Bronchial epithelial cell (primary cell): ENCODE data around the gene CACNG7. TPM values are rescaled to one million over a fixed set of nuclear protein-coding genes. Genes with fewer than 3 reads are reported as not detected.
A peak's percentile ranks its signal among the peaks of the same experiment; 100 is the strongest.

Source experiments
- DNase-seq: peaks from one replicate; pipeline ENCODE4 v3.0.0-alpha.2; 2010; ENCODE audit warnings: low read depth
- FAIRE-seq: peaks from 2 replicates; lab custom pipeline; 2011; peaks lifted over from hg19 to GRCh38; lab: Jason Lieb, UNC
- H3K27me3 ChIP-seq: 2 replicates; pipeline ENCODE4 v1.5.1; 2011; ENCODE audit warnings: low read length; ENCODE audit not compliant: control insufficient read depth, insufficient read depth
- H3K36me3 ChIP-seq: 2 replicates; pipeline ENCODE4 v1.5.1; 2011; ENCODE audit warnings: low read length; ENCODE audit not compliant: control insufficient read depth, insufficient read depth
- H3K4me3 ChIP-seq: 2 replicates; pipeline ENCODE4 v1.5.1; 2011; ENCODE audit warnings: mild to moderate bottlenecking, low read depth, low read length, control low read depth
- CTCF ChIP-seq: IDR thresholded peaks from 2 replicates; pipeline ENCODE4 v1.5.1; 2011; ENCODE audit warnings: mild to moderate bottlenecking, moderate library complexity, low read length, control low read depth, inconsistent platforms; ENCODE audit not compliant: insufficient read depth, severe bottlenecking
- total RNA-seq: library from RNA; depleted of rRNA; stranded (reverse); fragments of >200 nt; gene quantifications from 2 replicates; pipeline ENCODE4 v1.2.1, GENCODE V29; 2014

The CACNG7 gene
- total RNA-seq, 1 donor from 2014 or later = not detected

GRCh38 chr19:53927739-53928138, 18.7 kb downstream of the CACNG7 start:
- TF ChIP-seq CTCF = no peak
- Histone ChIP-seq H3K36me3 (no peaks in the 10 kb centered on the region), H3K4me3 (no peak overlapping the region), H3K27me3 (no peaks in the 10 kb centered on the region)
- DNase-seq = peak; percentile 29
- no peak for FAIRE-seq

- no peak for TF ChIP-seq CTCF
- Histone ChIP-seq H3K36me3 (no peaks in the 10 kb centered on the region), H3K4me3 (no peak overlapping the region), H3K27me3 (no peaks in the 10 kb centered on the region)
- FAIRE-seq = no peak
- DNase-seq = no peak
Measured at GRCh38 chr19:53936029-53936428, 27.0 kb downstream of the CACNG7 start.

- no peak for TF ChIP-seq CTCF
- H3K27me3 ChIP-seq = no peaks in the 10 kb centered on the region
- DNase-seq (no peak), FAIRE-seq (no peak)
- H3K36me3 ChIP-seq = no peaks in the 10 kb centered on the region
- no peak overlapping the region for H3K4me3 ChIP-seq
Measured at GRCh38 chr19:53942001-53942786, 33.1 kb downstream of the CACNG7 start.

GRCh38 chr19:53944416-53944815, 35.3 kb downstream of the CACNG7 start:
- no peaks in the 10 kb centered on the region for H3K36me3 ChIP-seq
- H3K27me3 ChIP-seq = no peaks in the 10 kb centered on the region
- no peak for DNase-seq
- no peak for TF ChIP-seq CTCF
- no peak for FAIRE-seq
- H3K4me3 ChIP-seq = no peak overlapping the region

GRCh38 chr19:53944933-53945332, 35.9 kb downstream of the CACNG7 start:
- DNase-seq = no peak
- H3K4me3 ChIP-seq = no peak overlapping the region
- no peak for TF ChIP-seq CTCF
- FAIRE-seq = no peak
- no peaks in the 10 kb centered on the region for H3K36me3 ChIP-seq
- H3K27me3 ChIP-seq = no peaks in the 10 kb centered on the region

GRCh38 chr19:53945441-53945840, 36.4 kb downstream of the CACNG7 start:
- no peak for TF ChIP-seq CTCF
- Histone ChIP-seq H3K27me3 (no peaks in the 10 kb centered on the region), H3K36me3 (no peaks in the 10 kb centered on the region), H3K4me3 (no peak overlapping the region)
- FAIRE-seq (no peak), DNase-seq (no peak)
